ENCODE results near the gene COG7.
"Not testable (repeated sequence)": the region's sequence is repeated elsewhere in the genome, so short reads cannot be mapped to it uniquely, and the experiment has no call there.

Gene COG7

GRCh38 chr16:23379707-23380106 is 73.3 kb downstream of the COG7 start:
- H3K4me1 Mint-ChIP-seq (ENCODE audit: low read depth) = no peaks in the 10 kb centered on the region
- H3K9me3 Mint-ChIP-seq = no peaks in the 10 kb centered on the region
- no peak overlapping the region for H3K4me3 Mint-ChIP-seq
- H3K27ac Mint-ChIP-seq = no peak overlapping the region
- H3K36me3 Mint-ChIP-seq (ENCODE audit: low read depth) = no peaks in the 10 kb centered on the region
- no peaks in the 10 kb centered on the region for H3K27me3 Mint-ChIP-seq (ENCODE audit: low read depth)
- no peak for DNase-seq (ENCODE audit: low spot score)

- no peaks in the 10 kb centered on the region for H3K9me3 Mint-ChIP-seq
- H3K4me3 Mint-ChIP-seq = no peak overlapping the region
- H3K27ac Mint-ChIP-seq = no peak overlapping the region
- no peaks in the 10 kb centered on the region for H3K36me3 Mint-ChIP-seq (ENCODE audit: low read depth)
- no peak for DNase-seq (ENCODE audit: low spot score)
- no peaks in the 10 kb centered on the region for H3K27me3 Mint-ChIP-seq (ENCODE audit: low read depth)
- H3K4me1 Mint-ChIP-seq (ENCODE audit: low read depth) = no peaks in the 10 kb centered on the region
These were observed 74.1 kb downstream of the COG7 start for GRCh38 chr16:23378921-23379320.

DNA sequence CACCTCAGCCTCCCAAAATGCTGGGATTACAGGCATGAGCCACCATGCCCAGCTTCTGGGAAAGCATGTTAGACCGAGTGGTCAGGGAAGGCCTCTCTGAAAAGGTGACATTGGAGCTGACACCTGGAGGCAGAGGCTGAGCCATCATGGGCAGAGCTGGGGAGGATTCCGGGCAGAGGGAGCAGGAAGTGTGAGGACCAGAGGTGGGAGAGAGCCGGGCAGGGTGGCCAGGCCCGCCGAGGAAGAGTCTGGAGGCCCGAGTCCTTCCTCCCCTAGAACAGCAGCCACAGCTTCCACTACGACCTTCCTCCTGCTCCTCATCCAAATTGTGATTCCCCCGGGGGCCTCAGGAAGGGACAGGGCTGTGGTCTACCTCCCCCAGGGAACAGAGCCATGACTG is 74.7 kb downstream of the COG7 start:
- DNase-seq (ENCODE audit: low spot score) = no peak
- no peaks in the 10 kb centered on the region for H3K9me3 Mint-ChIP-seq

DNA sequence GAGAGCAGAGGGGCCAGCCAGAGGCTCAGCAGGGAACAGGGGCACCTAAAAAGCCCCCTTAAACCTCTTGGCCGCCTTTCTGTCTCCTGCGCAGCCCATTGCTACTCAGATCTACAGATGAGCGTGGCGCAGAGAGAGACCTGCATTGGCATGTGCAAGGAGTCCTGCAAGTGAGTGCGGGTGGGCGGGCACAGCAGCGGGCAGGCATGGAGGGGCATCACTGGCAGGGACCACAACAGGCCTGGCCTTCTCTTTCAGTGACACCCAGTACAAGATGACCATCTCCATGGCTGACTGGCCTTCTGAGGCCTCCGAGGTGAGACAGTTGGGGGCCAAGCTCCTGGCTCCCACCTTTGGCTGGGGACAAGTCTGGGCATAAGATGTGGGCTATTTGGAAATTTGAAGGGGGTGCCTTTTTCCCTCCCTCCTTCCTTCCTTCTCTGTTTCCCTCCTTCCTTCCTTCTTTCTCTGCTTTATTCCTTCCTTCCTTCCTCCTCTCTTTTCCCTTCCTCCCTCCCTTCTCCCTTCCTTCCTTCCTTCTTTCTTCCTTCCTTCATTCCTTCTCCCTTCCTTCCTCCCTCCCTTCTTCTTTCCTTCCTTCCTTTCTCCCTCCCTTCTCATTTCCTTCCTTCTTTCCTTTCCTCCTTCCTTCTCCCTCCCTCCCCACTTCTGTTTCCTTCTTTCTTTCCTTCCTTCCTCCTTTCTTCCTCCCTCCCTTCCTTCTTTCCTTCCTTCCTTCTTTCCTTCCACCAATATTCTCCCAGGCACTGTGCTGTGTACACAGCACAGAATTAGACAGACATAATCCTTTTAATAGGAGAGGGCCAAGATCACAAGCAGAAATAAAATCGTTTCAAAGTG is 75.7 kb downstream of the COG7 start:
- H3K27me3 Mint-ChIP-seq (ENCODE audit: low read depth) = no peaks in the 10 kb centered on the region
- no peaks in the 10 kb centered on the region for H3K9me3 Mint-ChIP-seq
- H3K27ac Mint-ChIP-seq = no peak overlapping the region
- no peak overlapping the region for H3K4me3 Mint-ChIP-seq
- H3K4me1 Mint-ChIP-seq (ENCODE audit: low read depth) = no peaks in the 10 kb centered on the region
- DNase-seq (ENCODE audit: low spot score) = no peak
- no peaks in the 10 kb centered on the region for H3K36me3 Mint-ChIP-seq (ENCODE audit: low read depth)

More for the DNA sequence above, 74.7 kb downstream of the COG7 start:
- Mint-ChIP-seq H3K36me3 (ENCODE audit: low read depth) (no peaks in the 10 kb centered on the region), H3K27ac (no peak overlapping the region), H3K4me1 (ENCODE audit: low read depth) (no peaks in the 10 kb centered on the region), H3K27me3 (ENCODE audit: low read depth) (no peaks in the 10 kb centered on the region), H3K4me3 (no peak overlapping the region)

DNA sequence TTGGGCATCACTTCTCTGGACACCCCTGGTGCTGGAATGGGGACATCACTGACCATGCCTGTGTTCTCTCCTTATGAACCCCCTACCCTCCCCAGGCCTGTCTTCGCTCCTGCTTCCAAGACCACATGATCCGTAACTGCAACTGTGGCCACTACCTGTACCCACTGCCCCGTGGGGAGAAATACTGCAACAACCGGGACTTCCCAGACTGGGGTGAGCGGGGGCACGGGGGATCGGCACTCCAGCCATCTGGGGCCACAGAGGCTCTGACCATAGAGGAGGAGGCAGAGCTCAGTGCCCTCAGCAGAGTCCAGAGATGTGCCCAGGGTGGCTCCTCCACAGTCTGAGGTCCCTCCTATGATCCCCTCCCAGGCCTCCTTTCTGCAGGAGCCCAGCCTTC is 77.3 kb downstream of the COG7 start:
- Mint-ChIP-seq H3K27me3 (ENCODE audit: low read depth) (no peaks in the 10 kb centered on the region), H3K4me3 (no peak overlapping the region)

GRCh38 chr16:23374721-23375510 is 78.1 kb downstream of the COG7 start:
- H3K27ac Mint-ChIP-seq = no peak overlapping the region
- no peaks in the 10 kb centered on the region for H3K36me3 Mint-ChIP-seq (ENCODE audit: low read depth)
- DNase-seq (ENCODE audit: low spot score) = no peak
- no peaks in the 10 kb centered on the region for H3K4me1 Mint-ChIP-seq (ENCODE audit: low read depth)
- no peaks in the 10 kb centered on the region for H3K27me3 Mint-ChIP-seq (ENCODE audit: low read depth)
- no peaks in the 10 kb centered on the region for H3K9me3 Mint-ChIP-seq
- no peak overlapping the region for H3K4me3 Mint-ChIP-seq

More for the DNA sequence above, 77.3 kb downstream of the COG7 start:
- H3K36me3 Mint-ChIP-seq (ENCODE audit: low read depth) = no peaks in the 10 kb centered on the region
- H3K27ac Mint-ChIP-seq = no peak overlapping the region
- no peaks in the 10 kb centered on the region for H3K4me1 Mint-ChIP-seq (ENCODE audit: low read depth)
- no peaks in the 10 kb centered on the region for H3K9me3 Mint-ChIP-seq
- DNase-seq (ENCODE audit: low spot score) = no peak

DNA sequence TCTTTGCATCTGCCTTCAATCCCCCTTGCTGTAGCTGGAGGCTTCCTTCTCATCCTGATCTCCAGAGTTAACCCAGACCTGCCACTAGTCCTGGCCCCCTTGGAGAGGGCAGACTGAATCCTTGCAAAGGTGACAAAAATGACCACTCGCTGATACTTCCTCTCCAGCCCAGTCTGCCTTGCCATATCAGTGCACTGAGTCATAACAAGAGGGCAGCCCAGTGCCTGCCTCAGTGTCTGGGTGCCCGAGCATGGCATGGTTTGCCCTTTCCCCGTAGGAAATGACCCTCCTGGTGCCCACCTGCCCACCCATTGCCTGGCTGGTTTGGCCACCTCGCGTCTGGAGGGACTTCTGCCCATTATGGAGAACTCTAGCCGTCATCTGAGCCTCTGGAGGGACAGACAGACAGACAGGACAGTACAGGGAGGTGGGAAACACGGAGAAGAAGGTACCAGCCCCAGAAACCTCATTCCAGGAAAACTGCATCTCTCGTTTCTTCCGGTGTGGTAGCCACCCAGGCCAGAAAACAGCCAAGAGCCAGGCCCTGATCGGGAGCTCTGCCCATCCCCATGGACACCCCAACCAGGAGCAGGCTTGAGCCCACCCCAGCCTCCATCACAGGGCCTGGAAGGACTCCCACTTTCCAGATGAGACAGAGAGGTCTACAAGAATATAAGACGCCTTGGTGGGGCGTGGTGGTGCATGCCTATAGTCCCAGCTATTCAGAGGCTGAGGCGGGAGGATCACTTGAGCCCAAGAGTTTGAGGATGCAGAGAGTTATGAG is 79.4 kb downstream of the COG7 start:
- H3K36me3 Mint-ChIP-seq (ENCODE audit: low read depth) = no peaks in the 10 kb centered on the region

GRCh38 chr16:23371368-23371767 is 81.6 kb downstream of the COG7 start:
- no peak overlapping the region for H3K4me3 Mint-ChIP-seq
- no peaks in the 10 kb centered on the region for H3K36me3 Mint-ChIP-seq (ENCODE audit: low read depth)
- no peaks in the 10 kb centered on the region for H3K4me1 Mint-ChIP-seq (ENCODE audit: low read depth)
- no peak for DNase-seq (ENCODE audit: low spot score)
- H3K27ac Mint-ChIP-seq = no peak overlapping the region
- no peaks in the 10 kb centered on the region for H3K9me3 Mint-ChIP-seq
- no peaks in the 10 kb centered on the region for H3K27me3 Mint-ChIP-seq (ENCODE audit: low read depth)

More for the DNA sequence above, 79.4 kb downstream of the COG7 start:
- Mint-ChIP-seq H3K4me3 (no peak overlapping the region), H3K27ac (no peak overlapping the region), H3K27me3 (ENCODE audit: low read depth) (no peaks in the 10 kb centered on the region), H3K9me3 (no peaks in the 10 kb centered on the region), H3K4me1 (ENCODE audit: low read depth) (no peaks in the 10 kb centered on the region)
- no peak for DNase-seq (ENCODE audit: low spot score)

GRCh38 chr16:23369416-23369815 is 83.6 kb downstream of the COG7 start:
- no peak for DNase-seq (ENCODE audit: low spot score)
- Mint-ChIP-seq H3K4me3 (no peak overlapping the region), H3K36me3 (ENCODE audit: low read depth) (no peaks in the 10 kb centered on the region), H3K27ac (no peak overlapping the region), H3K4me1 (ENCODE audit: low read depth) (peaks cover 10% of the 10 kb centered on the region), H3K9me3 (no peaks in the 10 kb centered on the region), H3K27me3 (ENCODE audit: low read depth) (no peaks in the 10 kb centered on the region)

DNA sequence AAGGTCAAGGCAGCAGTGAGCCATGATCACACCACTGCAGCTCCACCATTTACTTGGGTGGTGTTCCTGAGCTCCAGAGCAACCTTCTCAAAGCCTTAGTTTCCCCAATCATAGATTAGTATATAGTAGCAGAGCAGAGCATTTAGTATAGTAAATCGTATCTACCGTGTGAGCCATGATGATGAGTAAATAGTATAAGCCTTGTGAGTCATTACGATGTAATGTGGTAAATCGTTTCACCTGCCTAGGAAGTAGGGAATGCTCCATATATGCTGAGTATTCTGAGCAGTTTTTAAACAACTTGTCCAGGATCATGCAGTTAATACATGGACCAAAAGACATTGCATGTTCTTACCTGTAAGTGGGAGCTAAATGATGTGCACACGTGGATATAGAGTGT is 84.5 kb downstream of the COG7 start:
- no peaks in the 10 kb centered on the region for H3K9me3 Mint-ChIP-seq
- no peaks in the 10 kb centered on the region for H3K36me3 Mint-ChIP-seq (ENCODE audit: low read depth)
- peaks cover 10% of the 10 kb centered on the region for H3K4me1 Mint-ChIP-seq (ENCODE audit: low read depth)
- no peaks in the 10 kb centered on the region for H3K27me3 Mint-ChIP-seq (ENCODE audit: low read depth)
- DNase-seq (ENCODE audit: low spot score) = no peak
- no peak overlapping the region for H3K4me3 Mint-ChIP-seq
- H3K27ac Mint-ChIP-seq = no peak overlapping the region

GRCh38 chr16:23367988-23368387 is 85.0 kb downstream of the COG7 start:
- H3K36me3 Mint-ChIP-seq (ENCODE audit: low read depth) = no peaks in the 10 kb centered on the region
- no peak for DNase-seq (ENCODE audit: low spot score)
- H3K9me3 Mint-ChIP-seq = no peaks in the 10 kb centered on the region
- H3K4me3 Mint-ChIP-seq = no peak overlapping the region
- no peaks in the 10 kb centered on the region for H3K27me3 Mint-ChIP-seq (ENCODE audit: low read depth)
- peaks cover 10% of the 10 kb centered on the region for H3K4me1 Mint-ChIP-seq (ENCODE audit: low read depth)
- H3K27ac Mint-ChIP-seq = no peak overlapping the region

GRCh38 chr16:23367564-23367963 is 85.4 kb downstream of the COG7 start:
- no peaks in the 10 kb centered on the region for H3K36me3 Mint-ChIP-seq (ENCODE audit: low read depth)
- H3K9me3 Mint-ChIP-seq = no peaks in the 10 kb centered on the region

GRCh38 chr16:23366341-23366740 is 86.6 kb downstream of the COG7 start:
- not testable (repeated sequence) for H3K27ac Mint-ChIP-seq; H3K9me3 Mint-ChIP-seq; H3K4me1 Mint-ChIP-seq (ENCODE audit: low read depth); H3K4me3 Mint-ChIP-seq; DNase-seq (ENCODE audit: low spot score); H3K27me3 Mint-ChIP-seq (ENCODE audit: low read depth); H3K36me3 Mint-ChIP-seq (ENCODE audit: low read depth)

More at GRCh38 chr16:23367564-23367963, 85.4 kb downstream of the COG7 start:
- no peak overlapping the region for H3K4me3 Mint-ChIP-seq
- peaks cover 10% of the 10 kb centered on the region for H3K4me1 Mint-ChIP-seq (ENCODE audit: low read depth)
- DNase-seq (ENCODE audit: low spot score) = no peak
- no peak overlapping the region for H3K27ac Mint-ChIP-seq
- H3K27me3 Mint-ChIP-seq (ENCODE audit: low read depth) = no peaks in the 10 kb centered on the region
